K562 (cell line): Measurements from ENCODE around the gene FOXI1. TPM values are rescaled to one million over a fixed set of nuclear protein-coding genes. Genes with fewer than 3 reads are reported as not detected.

Experiments
- ATAC-seq: fragments of 200-7000 bp; cut with Tn5 transposase; 3 replicates; pipeline ENCODE4 v1.9.1; 2020; ENCODE audit warnings: moderate library complexity
- BruUV-seq: library from RNA; stranded (reverse); fragments of 400-500 nt; replicated peaks from 2 replicates; lab custom pipeline; 2021; lab: Mats Ljungman, UMichigan
- CTCF ChIA-PET: fragments of 300-600 bp; formaldehyde crosslinking; extraction: SDS; loops from one replicate; lab custom pipeline; 2021; ENCODE audit warnings: low intra/inter-chr PET ratio; lab: Yijun Ruan, JAX
- POLR2A ChIA-PET: fragments of 300-600, 350-650 bp; sonication (Branson Sonifier 250); formaldehyde crosslinking; extraction: SDS; loops from one replicate; lab custom pipeline; 2021; ENCODE audit warnings: antibody characterized with exemption, inconsistent platforms; lab: Yijun Ruan, JAX
- DNase-seq, 4 experiments: peaks; one replicate each; pipeline versions ENCODE4 v3.0.0 to v3.0.0-alpha.2; 2011 to 2018; ENCODE audit warnings: low spot score in 3 of 4, mixed read lengths in 3 of 4; ENCODE audit errors: extremely low read depth in 1 of 4
- FAIRE-seq: peaks from 2 replicates; lab custom pipeline; 2011; peaks lifted over from hg19 to GRCh38; lab: Jason Lieb, UNC
- H2AFZ ChIP-seq: 2 replicates; pipeline ENCODE4 v1.6.0; 2011; ENCODE audit warnings: low read depth, low read length, control low read depth, inconsistent platforms
- H3K27ac ChIP-seq: fragments of 200-600 bp; 3 replicates; pipeline ENCODE4 v1.8.0; 2011; ENCODE audit warnings: low read depth, mild to moderate bottlenecking, control low read depth, inconsistent platforms, low read length, moderate library complexity, mixed read lengths; ENCODE audit errors: extremely low read depth
- H3K27me3 ChIP-seq, 2 experiments: fragments of 300-600 bp in 1 of 2; 2 replicates in 1 of 2; 3 replicates in 1 of 2; pipeline versions ENCODE4 v1.6.0 to v1.8.0; 2011; ENCODE audit warnings: inconsistent platforms in 2 of 2, low read length in 2 of 2, mild to moderate bottlenecking in 1 of 2, mixed read lengths in 1 of 2, moderate library complexity in 1 of 2; ENCODE audit not compliant: control insufficient read depth in 2 of 2, insufficient read depth in 2 of 2
- H3K36me3 ChIP-seq: fragments of 300-600 bp; 3 replicates; pipeline ENCODE4 v1.8.0; 2011; ENCODE audit warnings: mild to moderate bottlenecking, low read length, inconsistent platforms; ENCODE audit not compliant: control insufficient read depth, insufficient read depth
- H3K4me1 ChIP-seq, 2 experiments: fragments of 200-600 bp in 1 of 2; replicated peaks in 1 of 2; 2 replicates in 1 of 2; 3 replicates in 1 of 2; pipeline versions ENCODE4 v1.5.1 to v1.8.0; 2011; ENCODE audit warnings: inconsistent platforms in 2 of 2, low read length in 2 of 2, mild to moderate bottlenecking in 1 of 2, mixed read lengths in 1 of 2, moderate library complexity in 1 of 2; ENCODE audit not compliant: control insufficient read depth in 2 of 2, insufficient read depth in 2 of 2
- H3K4me2 ChIP-seq: 2 replicates; pipeline ENCODE4 v1.6.1; 2011; ENCODE audit warnings: low read length, control low read depth, inconsistent platforms, mixed read lengths; ENCODE audit not compliant: insufficient read depth
- H3K4me3 ChIP-seq: fragments of 200-600 bp; sonication (generic), shearing (Covaris generic); 2 replicates; pipeline ENCODE4 v1.5.1; 2016; ENCODE audit warnings: control low read depth, inconsistent platforms
- H3K79me2 ChIP-seq: fragments of 200-600 bp; 3 replicates; pipeline ENCODE4 v1.8.0; 2011; ENCODE audit warnings: low read length, inconsistent platforms; ENCODE audit not compliant: control insufficient read depth, insufficient read depth
- H3K9ac ChIP-seq, 2 experiments: 2 replicates each; pipeline versions ENCODE4 v1.6.0 to v1.6.1; 2011; ENCODE audit warnings: low read depth in 2 of 2, low read length in 2 of 2, control low read depth in 1 of 2, inconsistent platforms in 1 of 2, mild to moderate bottlenecking in 1 of 2, mixed read lengths in 1 of 2; ENCODE audit not compliant: insufficient read depth in 1 of 2
- H3K9me1 ChIP-seq: one replicate; pipeline ENCODE4 v1.6.0; 2011; ENCODE audit warnings: inconsistent platforms, mild to moderate bottlenecking, low read length, moderate library complexity; ENCODE audit not compliant: control insufficient read depth, insufficient read depth
- H3K9me3 ChIP-seq: replicated peaks from 2 replicates; pipeline ENCODE4 v1.5.1; 2011; ENCODE audit warnings: low read depth, low read length, inconsistent platforms; ENCODE audit not compliant: control insufficient read depth, insufficient read depth
- H4K20me1 ChIP-seq: replicated peaks from 2 replicates; pipeline ENCODE4 v1.6.1; 2011; ENCODE audit warnings: low read length, inconsistent platforms, mixed read lengths; ENCODE audit not compliant: control insufficient read depth, insufficient read depth
- CEBPG ChIP-seq, 3 experiments: fragments of 200-800 bp in 1 of 3; sonication (Bioruptor generic) in 1 of 3; sonication (generic) in 1 of 3; formaldehyde crosslinking in 1 of 3; IDR thresholded peaks in 2 of 3; conservative IDR thresholded peaks in 1 of 3; 2 replicates each; pipeline versions ENCODE4 v1.6.1 to v1.8.0; 2016 to 2022; ENCODE audit warnings: missing compliant biosample characterization in 2 of 3, missing genetic modification characterization in 2 of 3, mild to moderate bottlenecking in 1 of 3, missing genetic modification reagents in 1 of 3
- DEAF1 ChIP-seq: fragments of 450-650 bp; formaldehyde crosslinking; IDR thresholded peaks from 2 replicates; pipeline ENCODE4 v1.4.0; 2020; ENCODE audit warnings: mild to moderate bottlenecking, moderate library complexity
- MIER1 ChIP-seq: fragments of 450-650 bp; IDR thresholded peaks from 2 replicates; pipeline ENCODE4 v1.6.1; 2016; ENCODE audit warnings: antibody characterized with exemption, mild to moderate bottlenecking, low read depth
- PML ChIP-seq: IDR thresholded peaks from 2 replicates; pipeline ENCODE4 v1.6.1; 2012; ENCODE audit warnings: low read length, inconsistent platforms
- POLR2G ChIP-seq: fragments of 200-400 bp; formaldehyde crosslinking; IDR thresholded peaks from 2 replicates; pipeline ENCODE4 v1.6.1; 2017; ENCODE audit warnings: low read depth, mild to moderate bottlenecking, antibody characterized with exemption, low read length, moderate library complexity
- RAD21 ChIP-seq, 2 experiments: fragments of 250-450 bp in 1 of 2; fragments of 450-650 bp in 1 of 2; sonication (Bioruptor Pico) in 1 of 2; formaldehyde crosslinking in 1 of 2; IDR thresholded peaks in 1 of 2; conservative IDR thresholded peaks in 1 of 2; 2 replicates each; pipeline versions ENCODE4 v1.4.0 to v1.8.0; 2020 to 2022; ENCODE audit warnings: mild to moderate bottlenecking in 2 of 2, moderate library complexity in 1 of 2
- RB1 ChIP-seq: fragments of 450-650 bp; IDR thresholded peaks from 2 replicates; pipeline ENCODE4 v1.6.1; 2017; ENCODE audit warnings: low read depth, mild to moderate bottlenecking
- TAF9B ChIP-seq: fragments of 450-650 bp; IDR thresholded peaks from 2 replicates; pipeline ENCODE4 v1.6.1; 2018; ENCODE audit warnings: mild to moderate bottlenecking; ENCODE audit not compliant: partially characterized antibody
- XRCC4 ChIP-seq: IDR thresholded peaks from one replicate; pipeline ENCODE4 v1.6.1; 2011; ENCODE audit not compliant: insufficient read depth, insufficient read length; ENCODE audit errors: extremely low read depth
- ZSCAN29 ChIP-seq: fragments of 450-650 bp; IDR thresholded peaks from 2 replicates; pipeline ENCODE4 v1.6.1; 2017
- WGBS: fragments of 100-300 bp; shearing (Covaris generic); methylation state at CpG from one replicate; pipeline ENCODE4 v1.1.6; 2016; ENCODE audit warnings: low coverage, mixed read lengths; ENCODE audit not compliant: insufficient coverage; ENCODE audit errors: missing lambda C conversion rate; 5-methylcytosine and 5-hydroxymethylcytosine counted together
- in situ Hi-C: fragments of 300-500 bp; cut with MboI; formaldehyde crosslinking; loops from 4 replicates; pipeline ENCODE4 v1.15.0; 2018; ENCODE audit warnings: inconsistent platforms, mixed read lengths
- intact Hi-C: fragments of 100-400 bp; cut with micrococcal nuclease; formaldehyde crosslinking; loops from 2 replicates; pipeline ENCODE4 v1.14.2; 2022
- polyA plus RNA-seq, 8 experiments: library from polyadenylated mRNA; depleted of rRNA in 4 of 8; stranded (reverse) in 5 of 8; unstranded in 3 of 8; fragments of >200 nt; fragmentation: Nextera tagmentation in 2 of 8; fragmentation: Illumina TruSeq in 1 of 8; extraction: Ambion mirVana in 2 of 8; extraction: Trizol in 1 of 8; gene quantifications; 2 replicates each; pipeline versions ENCODE4 v1.2.1 to v1.2.3, GENCODE V29; 2011 to 2014; ENCODE audit warnings: inconsistent platforms in 1 of 8, missing spikeins in 1 of 8
- total RNA-seq, 7 experiments: library from RNA; depleted of rRNA in 6 of 7; stranded (reverse); fragments of >200 nt in 6 of 7; fragmentation: Illumina TruSeq in 2 of 7; extraction: Trizol in 2 of 7; gene quantifications; 2 replicates each; pipeline versions ENCODE4 v1.2.1 to v1.2.3, GENCODE V29; 2011 to 2021; ENCODE audit warnings: low replicate concordance in 1 of 7

The FOXI1 gene
- total and polyA plus RNA-seq, 9 of the 15 experiments (the other 6 are each of a cell fraction or from before 2014, with no cell fraction given): not detected

- TF ChIP-seq XRCC4 (no peak), DEAF1 (CRISPR knock-in tag) (peak; percentile 93), ZSCAN29 (no peak), RAD21 (CRISPR knock-in tag; conservative IDR thresholded peaks at IDR 0.05 in 1 of 2, IDR thresholded peaks at IDR 0.05 in 1 of 2) (peak; percentile 91 to 94), POLR2G (no peak), RB1 (0 out of 2 replicates have a peak, but pooled peaks have one; percentile 16), MIER1 (no peak), TAF9B (no peak)
Observed at GRCh38 chr5:170100066-170100943, 5.4 kb upstream of the FOXI1 start (continued).

GRCh38 chr5:170103447-170103846 lies 2.2 kb upstream of the FOXI1 start:
- BruUV-seq: no TSS peak
- no peaks in the 10 kb centered on the region for H3K79me2 ChIP-seq
- DNase-seq: no peak
- H3K9me3 ChIP-seq: no peaks in the 10 kb centered on the region
- 0% methylated on average over 1 of the region's 1 CpG for WGBS
- H3K4me3 ChIP-seq: no peak overlapping the region
- ChIA-PET CTCF (no interaction called here), POLR2A (no interaction called here)
- ATAC-seq: no peak
- no peaks in the 10 kb centered on the region for H3K36me3 ChIP-seq
- peaks cover 0 to 47% of the 10 kb centered on the region in 2 experiments; a peak in 3 of 5 replicates for H3K27me3 ChIP-seq
- H3K9ac ChIP-seq: no peak overlapping the region
- no peak for FAIRE-seq
- H3K27ac ChIP-seq: no peak overlapping the region
- TF ChIP-seq CEBPG (CRISPR knock-in tag; IDR thresholded peaks at IDR 0.05) (no peak), CEBPG (tag; conservative IDR thresholded peaks at IDR 0.05 in 1 of 2, IDR thresholded peaks at IDR 0.05 in 1 of 2) (peak; percentile 39 to 50; a peak in 2 of 4 replicates), PML (no peak)
- H2AFZ ChIP-seq: no peak overlapping the region
- in situ Hi-C loops: no loop called here
- intact Hi-C loops: loop anchor here (10.0 kb wide), 1 partner anchor 521 kb away; no protein-coding TSS in a partner anchor
- H3K4me1 ChIP-seq: peaks cover 0 to 3% of the 10 kb centered on the region in 2 experiments; a peak in 1 of 5 replicates
- H4K20me1 ChIP-seq: peaks cover 22% of the 10 kb centered on the region
- H3K4me2 ChIP-seq: no peak overlapping the region
- H3K9me1 ChIP-seq: no peaks in the 10 kb centered on the region
